Loucy (cell line): ENCODE measurements around the gene CRABP1.

Experiments
- H2AFZ ChIP-seq: fragments of 200-600 bp; sonication (generic); 2 replicates; pipeline ENCODE4 v1.6.0; 2016; ENCODE audit warnings: antibody characterized with exemption, mild to moderate bottlenecking, low read length, moderate library complexity
- H3F3A ChIP-seq: fragments of 200-600 bp; 2 replicates; pipeline ENCODE4 v1.6.0; 2016; ENCODE audit warnings: antibody characterized with exemption, low read depth, mild to moderate bottlenecking
- H3K27me3 ChIP-seq: fragments of 200-600 bp; sonication (generic); 2 replicates; pipeline ENCODE4 v1.6.1; 2014; ENCODE audit warnings: low read length, mild to moderate bottlenecking; ENCODE audit not compliant: insufficient read depth, poor library complexity, severe bottlenecking
- H3K36me3 ChIP-seq: fragments of 200-600 bp; sonication (generic); 2 replicates; pipeline ENCODE4 v1.6.1; 2016; ENCODE audit warnings: low read length; ENCODE audit not compliant: insufficient read depth
- H3K4me1 ChIP-seq: fragments of 200-600 bp; sonication (generic); 2 replicates; pipeline ENCODE4 v1.5.1; 2014; ENCODE audit warnings: low read length, mild to moderate bottlenecking; ENCODE audit not compliant: insufficient read depth, poor library complexity, severe bottlenecking
- H3K4me2 ChIP-seq: fragments of 200-600 bp; sonication (generic); 2 replicates; pipeline ENCODE4 v1.6.0; 2014; ENCODE audit warnings: antibody characterized with exemption, low read length, low read depth, mild to moderate bottlenecking; ENCODE audit not compliant: poor library complexity, severe bottlenecking
- H3K4me3 ChIP-seq: fragments of 200-600 bp; sonication (generic); 2 replicates; pipeline ENCODE4 v1.5.1; 2014; ENCODE audit warnings: low read length, mild to moderate bottlenecking, mixed read lengths; ENCODE audit not compliant: poor library complexity, severe bottlenecking
- H3K79me2 ChIP-seq: fragments of 200-600 bp; sonication (generic); 2 replicates; pipeline ENCODE4 v1.6.1; 2014; ENCODE audit warnings: low read length; ENCODE audit not compliant: insufficient read depth
- H3K9ac ChIP-seq: fragments of 200-600 bp; sonication (generic); 2 replicates; pipeline ENCODE4 v1.6.0; 2014; ENCODE audit warnings: mild to moderate bottlenecking, low read depth, low read length, moderate library complexity; ENCODE audit not compliant: poor library complexity, severe bottlenecking
- H3K9me2 ChIP-seq: fragments of 200-600 bp; sonication (generic); replicated peaks from 2 replicates; pipeline ENCODE4 v1.6.1; 2016; ENCODE audit warnings: low read depth, low read length, mixed read lengths
- H3K9me3 ChIP-seq: fragments of 200-600 bp; sonication (generic); 2 replicates; pipeline ENCODE4 v1.6.1; 2014; ENCODE audit warnings: mild to moderate bottlenecking, antibody characterized with exemption, low read length, low read depth; ENCODE audit not compliant: insufficient read depth
- H4K20me1 ChIP-seq: fragments of 200-600 bp; sonication (generic); 2 replicates; pipeline ENCODE4 v1.6.0; 2014; ENCODE audit warnings: antibody characterized with exemption, low read length, mild to moderate bottlenecking; ENCODE audit not compliant: insufficient read depth, poor library complexity, severe bottlenecking
- CTCF ChIP-seq: fragments of 200-600 bp; sonication (generic); conservative IDR thresholded peaks from 2 replicates; pipeline ENCODE4 v1.5.1; 2014; ENCODE audit warnings: mild to moderate bottlenecking, antibody characterized with exemption, low read length
- EZH2phosphoT487 ChIP-seq: fragments of 200-600 bp; IDR thresholded peaks from 2 replicates; pipeline ENCODE4 v1.6.1; 2018; ENCODE audit warnings: antibody characterized with exemption, mild to moderate bottlenecking, moderate library complexity, borderline replicate concordance

Gene CRABP1

DNA sequence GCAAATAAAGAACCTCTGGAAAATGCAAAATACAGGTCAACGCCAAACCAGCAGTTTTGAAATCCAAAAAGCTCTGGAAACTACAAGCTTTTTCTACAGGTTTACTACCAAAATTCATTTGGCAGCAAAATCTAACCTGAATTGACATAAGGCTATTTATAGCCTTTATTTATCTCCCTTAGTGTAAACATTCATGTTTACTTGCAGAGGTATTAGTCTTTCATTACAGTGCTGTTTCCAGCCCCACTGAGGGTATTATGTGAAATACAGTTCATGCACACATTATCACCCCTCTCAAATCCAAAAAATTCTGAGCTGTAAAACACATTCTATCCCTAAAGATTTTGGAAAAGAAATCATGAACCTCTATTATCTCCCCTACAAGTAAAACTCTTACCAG, 47.9 kb upstream of the CRABP1 start:
- H2AFZ ChIP-seq = no peak overlapping the region

DNA sequence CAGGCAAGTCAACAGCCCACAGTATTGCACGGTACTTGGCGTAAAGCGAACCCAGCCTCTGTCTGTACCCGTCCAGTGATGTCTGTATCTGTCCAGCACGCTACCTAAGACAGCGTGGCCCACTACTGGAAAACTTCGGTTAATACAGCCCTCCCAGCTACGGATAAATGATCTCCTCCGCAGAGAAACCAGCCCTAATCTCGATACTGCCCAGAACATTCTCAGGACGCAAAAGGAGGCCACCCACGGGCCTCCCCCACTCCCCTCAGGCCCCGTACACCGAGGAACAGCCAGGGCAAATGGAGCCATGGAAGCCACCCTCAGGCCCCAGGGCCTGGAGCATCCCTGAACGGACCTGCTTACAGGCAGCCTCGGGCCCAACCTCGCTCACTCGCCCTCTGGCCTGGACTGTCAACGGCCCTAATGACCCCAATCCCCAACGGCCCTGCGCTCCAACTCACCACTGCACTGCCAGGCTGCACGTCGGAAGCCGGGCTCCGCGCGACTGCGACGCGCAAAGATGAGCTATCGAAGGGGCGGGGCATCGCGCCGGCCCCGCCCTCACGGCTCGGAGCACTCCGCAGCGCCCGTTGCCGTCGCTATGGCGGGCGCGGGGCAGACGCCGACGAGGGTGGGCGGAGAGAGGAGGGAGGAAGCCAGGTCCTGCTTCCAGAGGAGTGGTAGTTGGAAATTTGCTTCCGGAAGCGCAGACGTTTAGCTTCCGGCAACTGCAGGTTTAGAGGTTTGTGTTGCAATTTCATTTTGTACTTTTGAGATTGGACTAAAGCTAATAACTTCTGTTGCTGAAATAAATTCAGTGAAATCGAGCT, 40.8 kb upstream of the CRABP1 start, which contains the start of gene SKIC8:
SKIC8 (minus strand) TSS at position 509 of the 830 bp plus-strand sequence. CDS start 3,923 bp downstream, outside the sequence.
- Histone ChIP-seq H4K20me1 (peaks cover 5% of the 10 kb centered on the region), H3F3A (0 out of 2 replicates have a peak, but pooled peaks cover 6% of the 10 kb centered on the region), H2AFZ (peak within 1 kb of the TSS; percentile 83), H3K4me3 (peak within 1 kb of the TSS; percentile 92), H3K36me3 (no peaks in the 10 kb centered on the region; the same call in 1 of the 2 replicates), H3K4me2 (peak within 1 kb of the TSS; percentile 93), H3K9ac (peak within 1 kb of the TSS; percentile 88), H3K4me1 (peaks cover 29% of the 10 kb centered on the region), H3K9me2 (no peaks in the 10 kb centered on the region), H3K9me3 (no peaks in the 10 kb centered on the region), H3K27me3 (no peaks in the 10 kb centered on the region), H3K79me2 (peaks cover 23% of the 10 kb centered on the region)
- no peak; the same call in 1 of the 2 replicates for TF ChIP-seq CTCF
- TF ChIP-seq EZH2phosphoT487 = no peak

More for the DNA sequence above, 47.9 kb upstream of the CRABP1 start:
- no peak overlapping the region for H3K4me3 ChIP-seq
- no peak overlapping the region for H3K4me2 ChIP-seq
- H3F3A ChIP-seq = no peaks in the 10 kb centered on the region
- TF ChIP-seq CTCF (no peak), EZH2phosphoT487 (no peak)
- no peaks in the 10 kb centered on the region for H3K27me3 ChIP-seq
- no peaks in the 10 kb centered on the region for H3K9me3 ChIP-seq
- no peaks in the 10 kb centered on the region for H4K20me1 ChIP-seq
- no peaks in the 10 kb centered on the region for H3K9me2 ChIP-seq
- H3K36me3 ChIP-seq = no peaks in the 10 kb centered on the region; the same call in 1 of the 2 replicates
- no peak overlapping the region for H3K9ac ChIP-seq
- H3K4me1 ChIP-seq = no peaks in the 10 kb centered on the region
- peaks cover 3% of the 10 kb centered on the region; the same call in 1 of the 2 replicates for H3K79me2 ChIP-seq

- peak overlapping the region; percentile 0 for H3K9ac ChIP-seq
- H3K36me3 ChIP-seq = no peaks in the 10 kb centered on the region
- H3K27me3 ChIP-seq = no peaks in the 10 kb centered on the region
- H3K4me2 ChIP-seq = no peak overlapping the region
- H3K79me2 ChIP-seq = peaks cover 23% of the 10 kb centered on the region
- no peaks in the 10 kb centered on the region for H3K9me2 ChIP-seq
- H3K9me3 ChIP-seq = no peaks in the 10 kb centered on the region
- H3K4me1 ChIP-seq = peaks cover 29% of the 10 kb centered on the region
- TF ChIP-seq EZH2phosphoT487 = no peak
- TF ChIP-seq CTCF = no peak
- no peak overlapping the region for H3K4me3 ChIP-seq
- peaks cover 5% of the 10 kb centered on the region for H4K20me1 ChIP-seq
- 0 out of 2 replicates have a peak, but pooled peaks cover 6% of the 10 kb centered on the region for H3F3A ChIP-seq
- H2AFZ ChIP-seq = no peak overlapping the region
Measured at GRCh38 chr15:78301326-78301725, 38.8 kb upstream of the CRABP1 start.
